Measurements from ENCODE around the gene COX4I1.
A peak's percentile ranks its signal among the peaks of the same experiment; 100 is the strongest.
"Not testable (repeated sequence)": the region's sequence is repeated elsewhere in the genome, so short reads cannot be mapped to it uniquely, and the experiment has no call there.

COX4I1 gene

GRCh38 chr16:85798283-85798776 is 1.2 kb upstream of the COX4I1 start:
- H3K4me3 ChIP-seq (replicated peaks in 1 of 2; ENCODE audit: low read depth in 2 of 2, low read length in 2 of 2), result peak overlapping the region; percentile 75 to 92
- TF ChIP-seq CTCF (IDR thresholded peaks at IDR 0.05; ENCODE audit: low read depth, low read length), result no peak
- DNase-seq (ENCODE audit: low read depth in 2 of 2), result no peak

GRCh38 chr16:85798901-85799496 is 496 bp upstream of the COX4I1 start:
- DNase-seq (ENCODE audit: low read depth in 2 of 2), result peak; percentile 27 to 46
- TF ChIP-seq CTCF (IDR thresholded peaks at IDR 0.05; ENCODE audit: low read depth, low read length), result peak; percentile 11
- H3K4me3 ChIP-seq (replicated peaks in 1 of 2; ENCODE audit: low read depth in 2 of 2, low read length in 2 of 2), result peak overlapping the region; percentile 75 to 92

GRCh38 chr16:85800321-85800669 is 800 bp downstream of the COX4I1 start:
- no peak for TF ChIP-seq CTCF (IDR thresholded peaks at IDR 0.05; ENCODE audit: low read depth, low read length)
- H3K4me3 ChIP-seq (replicated peaks in 1 of 2; ENCODE audit: low read depth in 2 of 2, low read length in 2 of 2), result peak overlapping the region; percentile 75 to 92
- no peak for DNase-seq (ENCODE audit: low read depth in 2 of 2)

GRCh38 chr16:85803570-85803969 is 4.1 kb downstream of the COX4I1 start:
- DNase-seq (ENCODE audit: low read depth in 2 of 2), result no peak
- TF ChIP-seq CTCF (IDR thresholded peaks at IDR 0.05; ENCODE audit: low read depth, low read length), result no peak
- no peak overlapping the region for H3K4me3 ChIP-seq (replicated peaks in 1 of 2; ENCODE audit: low read depth in 2 of 2, low read length in 2 of 2)

DNA sequence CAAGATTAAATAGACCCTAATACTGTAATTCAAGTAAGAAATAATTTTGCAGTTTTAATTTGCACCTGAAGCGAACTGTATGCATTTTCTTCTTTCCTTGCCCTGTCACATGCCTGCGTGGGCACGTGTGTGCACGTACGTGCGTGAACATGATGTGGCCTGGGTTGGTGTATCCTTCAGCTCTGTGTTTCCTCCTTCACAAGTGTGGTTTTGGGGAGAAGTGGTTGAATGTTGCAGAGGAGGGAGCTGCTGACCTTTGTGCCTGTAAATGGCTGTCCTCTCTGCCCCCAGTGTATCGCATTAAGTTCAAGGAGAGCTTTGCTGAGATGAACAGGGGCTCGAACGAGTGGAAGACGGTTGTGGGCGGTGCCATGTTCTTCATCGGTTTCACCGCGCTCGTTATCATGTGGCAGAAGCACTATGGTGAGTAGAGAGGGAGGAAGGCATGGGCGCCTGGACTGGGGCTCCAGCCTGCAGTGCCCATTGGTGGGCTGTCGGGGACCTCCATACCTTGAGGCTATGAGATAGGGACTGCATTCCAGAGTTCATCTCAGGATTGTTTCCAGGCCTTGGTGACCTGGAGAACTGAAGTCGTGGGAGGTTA is 6.0 kb downstream of the COX4I1 start:
- TF ChIP-seq CTCF (IDR thresholded peaks at IDR 0.05; ENCODE audit: low read depth, low read length), result no peak
- H3K4me3 ChIP-seq (replicated peaks in 1 of 2; ENCODE audit: low read depth in 2 of 2, low read length in 2 of 2), result no peak overlapping the region
- no peak for DNase-seq (ENCODE audit: low read depth in 2 of 2)

- TF ChIP-seq CTCF (IDR thresholded peaks at IDR 0.05; ENCODE audit: low read depth, low read length), result no peak
- no peak for DNase-seq (ENCODE audit: low read depth in 2 of 2)
- no peak overlapping the region for H3K4me3 ChIP-seq (replicated peaks in 1 of 2; ENCODE audit: low read depth in 2 of 2, low read length in 2 of 2)
Observed at GRCh38 chr16:85806539-85806938, 7.0 kb downstream of the COX4I1 start.

DNA sequence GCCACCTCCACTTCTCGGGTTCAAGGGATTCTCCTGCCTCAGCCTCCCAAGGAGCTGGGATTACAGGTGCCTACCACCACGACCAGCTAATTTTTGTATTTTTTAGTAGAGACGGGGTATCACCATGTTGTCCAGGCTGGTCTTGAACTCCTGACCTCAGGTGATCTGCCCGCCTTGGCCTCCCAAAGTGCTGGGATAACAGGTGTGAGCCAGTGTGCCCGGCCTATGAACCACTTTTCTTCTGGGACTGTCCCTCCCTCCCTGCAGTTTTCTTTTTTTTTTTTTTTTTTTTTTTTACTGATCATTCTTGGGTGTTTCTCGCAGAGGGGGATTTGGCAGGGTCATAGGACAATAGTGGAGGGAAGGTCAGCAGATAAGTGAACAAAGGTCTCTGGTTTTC is 7.8 kb downstream of the COX4I1 start:
- not testable (repeated sequence) for DNase-seq (ENCODE audit: low read depth in 2 of 2); H3K4me3 ChIP-seq (replicated peaks in 1 of 2; ENCODE audit: low read depth in 2 of 2, low read length in 2 of 2)

GRCh38 chr16:85808104-85808503 is 8.6 kb downstream of the COX4I1 start:
- H3K4me3 ChIP-seq (replicated peaks in 1 of 2; ENCODE audit: low read depth in 2 of 2, low read length in 2 of 2); DNase-seq (ENCODE audit: low read depth in 2 of 2): not testable (repeated sequence)

All from cardiac fibroblast (primary cell).